Skeletal muscle tissue (tissue), 4 donors: ENCODE data around the gene TRIM14. TPM values are rescaled to one million over a fixed set of nuclear protein-coding genes. Genes with fewer than 3 reads are reported as not detected.

Experiments
- H3K27ac ChIP-seq: one replicate; pipeline ENCODE4 v1.7.0; 2013; ENCODE audit warnings: mild to moderate bottlenecking, low read depth, low read length, inconsistent platforms
- H3K27me3 ChIP-seq, 3 donors: one replicate each; pipeline ENCODE4 v1.7.0; 2013; ENCODE audit warnings: low read length in 3 of 3; ENCODE audit not compliant: control insufficient read depth in 3 of 3, insufficient read depth in 3 of 3
- H3K36me3 ChIP-seq, 3 donors: one replicate each; pipeline ENCODE4 v1.7.0; 2013; ENCODE audit warnings: low read length in 3 of 3; ENCODE audit not compliant: control insufficient read depth in 3 of 3, insufficient read depth in 3 of 3
- H3K4me1 ChIP-seq, 3 donors: one replicate each; pipeline ENCODE4 v1.7.0; 2013; ENCODE audit warnings: low read length in 3 of 3, mild to moderate bottlenecking in 3 of 3; ENCODE audit not compliant: control insufficient read depth in 3 of 3, insufficient read depth in 3 of 3
- H3K4me3 ChIP-seq, 3 donors: one replicate each; pipeline ENCODE4 v1.7.0; 2013; ENCODE audit warnings: low read length in 3 of 3
- H3K9ac ChIP-seq, 3 donors: one replicate each; pipeline ENCODE4 v1.7.0; 2013; ENCODE audit warnings: low read length in 3 of 3, mild to moderate bottlenecking in 3 of 3, moderate library complexity in 2 of 3, low read depth in 1 of 3
- H3K9me3 ChIP-seq, 3 donors: one replicate each; pipeline ENCODE4 v1.7.0; 2013; ENCODE audit warnings: low read length in 3 of 3; ENCODE audit not compliant: control insufficient read depth in 3 of 3
- total RNA-seq: library from RNA; depleted of rRNA; stranded (reverse); fragments of >200 nt; gene quantifications from one replicate; pipeline ENCODE4 v1.2.3, GENCODE V29; 2014
- donor health status: Osteomylitis.

The TRIM14 gene
- total RNA-seq, 1 donor from 2014 or later = 1.0 TPM

DNA sequence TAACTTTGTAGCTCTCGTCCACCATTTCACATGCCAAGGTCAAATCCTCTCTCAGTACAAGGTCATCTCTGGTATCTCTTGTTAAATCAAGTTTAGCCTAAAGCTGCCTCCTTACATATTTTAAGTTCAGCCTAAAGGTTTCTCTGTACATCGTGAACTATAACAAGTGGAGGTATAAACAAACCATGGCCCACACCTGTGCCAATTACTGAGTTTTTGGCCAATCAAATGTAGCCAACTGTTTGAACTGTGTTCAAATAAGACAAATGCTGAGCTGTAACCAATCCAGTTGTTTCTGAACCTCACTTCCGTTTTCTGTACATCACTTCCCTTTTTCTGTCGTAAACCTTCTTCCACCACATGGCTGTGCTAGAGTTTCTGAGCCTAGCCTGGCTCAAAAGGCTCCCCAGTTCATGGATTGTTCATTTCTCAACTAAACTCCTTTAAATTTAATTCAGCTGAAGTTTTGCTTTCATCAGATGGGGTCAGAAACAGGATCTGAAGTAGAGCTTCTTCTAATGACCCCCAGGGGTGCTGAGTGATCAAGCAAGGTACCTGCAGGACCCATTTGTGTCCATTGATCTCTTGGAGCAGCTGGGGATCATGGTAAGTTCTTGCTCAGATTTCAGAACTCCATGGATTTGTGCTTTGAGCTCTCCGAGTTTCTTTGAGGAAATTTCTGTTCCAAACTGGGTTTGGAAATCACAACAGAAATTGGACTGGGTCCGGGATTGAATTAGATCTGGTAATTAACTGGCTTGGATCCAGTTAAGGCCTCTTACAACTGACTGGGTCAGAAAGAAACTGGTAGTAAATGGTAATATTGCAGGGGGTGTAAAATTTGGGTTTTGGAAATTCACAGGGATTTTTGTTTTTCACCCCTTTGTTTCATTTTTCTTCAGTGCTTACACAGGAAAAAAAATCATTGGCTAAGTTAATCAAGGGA lies 73.5 kb downstream of the TRIM14 start:
- H3K9me3 ChIP-seq = no peaks in the 10 kb centered on the region
- no peaks in the 10 kb centered on the region for H3K27me3 ChIP-seq
- no peak overlapping the region for H3K9ac ChIP-seq
- no peaks in the 10 kb centered on the region for H3K36me3 ChIP-seq
- H3K27ac ChIP-seq = no peak overlapping the region
- H3K4me1 ChIP-seq = no peaks in the 10 kb centered on the region
- H3K4me3 ChIP-seq = no peak overlapping the region

DNA sequence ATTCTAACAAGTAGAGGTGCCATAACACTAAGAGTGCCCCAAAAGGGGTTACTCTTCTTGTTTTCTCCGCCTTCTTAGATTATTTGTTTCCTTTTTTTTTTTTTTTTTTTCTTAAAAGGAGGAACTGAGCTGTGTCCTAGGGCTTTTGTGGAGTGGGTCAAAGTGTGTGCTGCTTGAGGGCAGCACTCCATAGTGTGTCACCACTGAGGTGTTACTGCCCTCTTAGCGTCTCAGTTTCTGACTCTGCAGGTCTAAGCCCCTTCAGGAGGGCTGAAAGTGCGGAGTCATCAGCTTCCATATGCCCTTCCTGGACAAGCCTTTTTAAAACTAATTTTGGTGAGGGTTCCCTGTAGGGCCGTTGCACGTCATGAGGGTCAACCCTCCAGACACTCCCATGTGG lies 75.1 kb downstream of the TRIM14 start:
- H3K9me3 ChIP-seq = no peaks in the 10 kb centered on the region
- no peak overlapping the region for H3K9ac ChIP-seq
- H3K4me3 ChIP-seq = no peak overlapping the region
- H3K27ac ChIP-seq = no peak overlapping the region
- H3K27me3 ChIP-seq = no peaks in the 10 kb centered on the region
- no peaks in the 10 kb centered on the region for H3K4me1 ChIP-seq
- H3K36me3 ChIP-seq = no peaks in the 10 kb centered on the region

GRCh38 chr9:98040212-98040611 lies 78.8 kb downstream of the TRIM14 start:
- Histone ChIP-seq H3K4me3 (no peak overlapping the region), H3K9me3 (no peaks in the 10 kb centered on the region), H3K36me3 (no peaks in the 10 kb centered on the region), H3K4me1 (peaks cover 14 to 22% (median 14%) of the 10 kb centered on the region in 3 donors), H3K27me3 (no peaks in the 10 kb centered on the region), H3K27ac (no peak overlapping the region), H3K9ac (no peak overlapping the region)

- Histone ChIP-seq H3K4me3 (no peak overlapping the region), H3K9me3 (no peaks in the 10 kb centered on the region), H3K36me3 (no peaks in the 10 kb centered on the region), H3K9ac (no peak overlapping the region), H3K27ac (no peak overlapping the region), H3K27me3 (no peaks in the 10 kb centered on the region), H3K4me1 (peaks cover 17 to 27% (median 19%) of the 10 kb centered on the region in 3 donors)
Observed at GRCh38 chr9:98039607-98040017, 79.4 kb downstream of the TRIM14 start.

DNA sequence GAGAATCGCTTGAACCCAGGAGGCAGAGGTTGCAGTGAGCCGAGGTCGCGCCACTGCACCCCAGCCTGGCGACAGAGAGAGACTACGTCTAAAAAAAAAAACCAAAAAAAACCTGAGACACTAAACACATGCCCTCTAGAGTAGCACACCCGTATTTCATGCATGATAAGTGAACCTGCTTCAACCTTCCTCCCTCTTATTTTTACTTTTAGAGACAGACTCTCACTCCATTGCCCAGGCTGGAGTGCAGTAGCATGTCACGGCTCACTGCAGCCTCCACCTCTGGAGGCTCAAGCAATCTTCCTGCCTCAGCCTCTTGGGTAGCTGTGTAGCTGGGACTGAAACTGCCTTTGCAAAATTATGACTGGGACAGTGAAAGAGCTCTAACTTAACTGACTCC lies 80.1 kb downstream of the TRIM14 start:
- Histone ChIP-seq H3K27me3 (no peaks in the 10 kb centered on the region), H3K9me3 (no peaks in the 10 kb centered on the region), H3K27ac (no peak overlapping the region), H3K36me3 (no peaks in the 10 kb centered on the region), H3K9ac (no peak overlapping the region), H3K4me3 (no peak overlapping the region), H3K4me1 (peaks cover 20 to 28% (median 21%) of the 10 kb centered on the region in 3 donors)

DNA sequence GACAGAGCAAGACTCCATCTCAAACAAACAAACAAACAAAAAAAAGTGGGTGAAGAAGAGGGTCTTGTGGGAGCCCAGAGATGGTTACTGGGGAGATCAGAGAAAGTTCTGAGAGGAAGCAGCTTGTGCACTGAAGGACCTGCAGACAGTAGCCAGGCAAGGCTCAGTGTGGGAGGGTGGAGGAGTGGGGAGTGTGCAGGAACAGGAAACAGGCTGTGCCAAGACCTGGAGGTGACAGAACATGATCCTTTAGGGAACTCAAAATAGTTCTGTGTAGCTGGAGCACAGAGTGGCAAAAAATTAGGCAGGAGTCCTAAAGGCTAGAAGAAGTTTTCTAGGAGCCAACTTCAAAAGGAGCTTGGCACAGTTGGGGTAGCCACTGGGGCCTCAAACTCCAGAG lies 81.7 kb downstream of the TRIM14 start:
- peaks cover 20 to 28% (median 21%) of the 10 kb centered on the region in 3 donors for H3K4me1 ChIP-seq
- no peaks in the 10 kb centered on the region for H3K9me3 ChIP-seq
- H3K27ac ChIP-seq = no peak overlapping the region
- H3K27me3 ChIP-seq = no peaks in the 10 kb centered on the region
- H3K4me3 ChIP-seq = no peak overlapping the region
- H3K9ac ChIP-seq = no peak overlapping the region
- no peaks in the 10 kb centered on the region for H3K36me3 ChIP-seq

- no peaks in the 10 kb centered on the region for H3K36me3 ChIP-seq
- H3K9ac ChIP-seq = no peak overlapping the region
- peaks cover 20 to 28% (median 21%) of the 10 kb centered on the region in 3 donors for H3K4me1 ChIP-seq
- H3K27ac ChIP-seq = no peak overlapping the region
- H3K27me3 ChIP-seq = no peaks in the 10 kb centered on the region
- H3K4me3 ChIP-seq = peak overlapping the region in 2 of 3 donors; percentile 38 to 64
- H3K9me3 ChIP-seq = no peaks in the 10 kb centered on the region
Observed at GRCh38 chr9:98034593-98035546, 84.2 kb downstream of the TRIM14 start.

DNA sequence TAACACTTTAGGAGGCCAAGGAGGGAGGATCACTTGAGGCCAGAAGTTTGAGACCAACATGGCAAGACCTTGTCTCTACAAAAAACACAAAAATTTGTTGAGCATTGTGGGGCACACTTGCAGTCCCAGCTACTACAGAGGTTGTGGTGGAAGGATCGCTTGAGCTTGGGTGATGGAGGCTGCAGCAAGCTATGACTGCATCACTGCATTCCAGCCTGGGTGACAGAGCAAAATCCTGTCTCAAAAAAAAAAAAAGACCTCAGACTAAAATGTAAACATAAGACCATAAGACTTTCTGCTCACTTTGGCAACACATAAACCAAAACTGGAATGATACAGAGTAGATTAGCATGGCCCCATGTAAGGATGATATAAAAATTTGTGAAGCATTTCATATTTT lies 87.1 kb downstream of the TRIM14 start:
- Histone ChIP-seq H3K27me3 (no peaks in the 10 kb centered on the region), H3K36me3 (no peaks in the 10 kb centered on the region), H3K27ac (no peak overlapping the region), H3K9me3 (no peaks in the 10 kb centered on the region), H3K4me3 (no peak overlapping the region), H3K4me1 (peaks cover 13 to 19% (median 17%) of the 10 kb centered on the region in 3 donors), H3K9ac (no peak overlapping the region)

DNA sequence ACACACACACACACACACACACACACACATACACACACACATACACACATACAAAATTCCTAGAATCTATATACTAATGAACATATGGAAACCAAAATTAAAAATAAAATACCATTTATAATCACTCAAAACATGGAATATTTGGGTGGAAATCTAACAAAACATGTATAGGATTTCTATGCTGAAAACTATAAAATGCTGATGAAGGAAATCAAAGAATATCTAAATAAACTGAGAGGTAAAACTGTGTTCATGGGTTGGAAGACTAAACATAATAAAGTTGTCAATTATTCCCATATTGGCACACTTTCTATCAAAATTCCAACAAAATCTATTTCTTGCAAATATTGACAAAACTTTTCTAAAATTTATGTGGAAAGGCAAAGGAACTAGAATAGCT lies 87.9 kb downstream of the TRIM14 start:
- peaks cover 10 to 14% (median 13%) of the 10 kb centered on the region in 3 donors for H3K4me1 ChIP-seq
- H3K27me3 ChIP-seq = no peaks in the 10 kb centered on the region
- H3K9me3 ChIP-seq = no peaks in the 10 kb centered on the region
- H3K4me3 ChIP-seq = no peak overlapping the region
- H3K9ac ChIP-seq = no peak overlapping the region
- H3K36me3 ChIP-seq = no peaks in the 10 kb centered on the region
- H3K27ac ChIP-seq = no peak overlapping the region
